ENCODE measurements around the gene B4GALT6. TPM values are rescaled to one million over a fixed set of nuclear protein-coding genes. Genes with fewer than 3 reads are reported as not detected.
A peak's percentile ranks its signal among the peaks of the same experiment; 100 is the strongest.

The B4GALT6 gene
- total and polyA plus RNA-seq, 10 of the 15 experiments (the other 5 are each of a cell fraction or from before 2014, with no cell fraction given), result 11.9 to 47.4 (median 18.0) TPM

- TF ChIP-seq, protein P1, sequence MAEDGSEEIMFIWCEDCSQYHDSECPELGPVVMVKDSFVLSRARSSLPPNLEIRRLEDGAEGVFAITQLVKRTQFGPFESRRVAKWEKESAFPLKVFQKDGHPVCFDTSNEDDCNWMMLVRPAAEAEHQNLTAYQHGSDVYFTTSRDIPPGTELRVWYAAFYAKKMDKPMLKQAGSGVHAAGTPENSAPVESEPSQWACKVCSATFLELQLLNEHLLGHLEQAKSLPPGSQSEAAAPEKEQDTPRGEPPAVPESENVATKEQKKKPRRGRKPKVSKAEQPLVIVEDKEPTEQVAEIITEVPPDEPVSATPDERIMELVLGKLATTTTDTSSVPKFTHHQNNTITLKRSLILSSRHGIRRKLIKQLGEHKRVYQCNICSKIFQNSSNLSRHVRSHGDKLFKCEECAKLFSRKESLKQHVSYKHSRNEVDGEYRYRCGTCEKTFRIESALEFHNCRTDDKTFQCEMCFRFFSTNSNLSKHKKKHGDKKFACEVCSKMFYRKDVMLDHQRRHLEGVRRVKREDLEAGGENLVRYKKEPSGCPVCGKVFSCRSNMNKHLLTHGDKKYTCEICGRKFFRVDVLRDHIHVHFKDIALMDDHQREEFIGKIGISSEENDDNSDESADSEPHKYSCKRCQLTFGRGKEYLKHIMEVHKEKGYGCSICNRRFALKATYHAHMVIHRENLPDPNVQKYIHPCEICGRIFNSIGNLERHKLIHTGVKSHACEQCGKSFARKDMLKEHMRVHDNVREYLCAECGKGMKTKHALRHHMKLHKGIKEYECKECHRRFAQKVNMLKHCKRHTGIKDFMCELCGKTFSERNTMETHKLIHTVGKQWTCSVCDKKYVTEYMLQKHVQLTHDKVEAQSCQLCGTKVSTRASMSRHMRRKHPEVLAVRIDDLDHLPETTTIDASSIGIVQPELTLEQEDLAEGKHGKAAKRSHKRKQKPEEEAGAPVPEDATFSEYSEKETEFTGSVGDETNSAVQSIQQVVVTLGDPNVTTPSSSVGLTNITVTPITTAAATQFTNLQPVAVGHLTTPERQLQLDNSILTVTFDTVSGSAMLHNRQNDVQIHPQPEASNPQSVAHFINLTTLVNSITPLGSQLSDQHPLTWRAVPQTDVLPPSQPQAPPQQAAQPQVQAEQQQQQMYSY (CRISPR knock-in tag; IDR thresholded peaks at IDR 0.05), result no peak
- TF ChIP-seq CREM (IDR thresholded peaks at IDR 0.05; ENCODE audit: low read depth) (peak; percentile 92), GATAD2B (conservative IDR thresholded peaks at IDR 0.05; ENCODE audit: low read depth) (peak; percentile 98), ATF7 (IDR thresholded peaks at IDR 0.05; ENCODE audit: low read depth) (peak; percentile 62), SIN3A (IDR thresholded peaks at IDR 0.05; ENCODE audit: low read depth, low read length) (no peak), JUND (IDR thresholded peaks at IDR 0.05; ENCODE audit: low read depth, low read length) (peak; percentile 72; the same call in 1 of the 2 replicates), NR2C1 (IDR thresholded peaks at IDR 0.05) (no peak), POLR2AphosphoS5 (IDR thresholded peaks at IDR 0.05; ENCODE audit: low read length) (no peak; the same call in 1 of the 2 replicates), SMC3 (IDR thresholded peaks at IDR 0.05; ENCODE audit: borderline replicate concordance, low read length) (peak; percentile 4; the same call in 1 of the 2 replicates), E4F1 (IDR thresholded peaks at IDR 0.05; ENCODE audit: borderline replicate concordance, partially characterized antibody) (no peak), SMARCA5 (IDR thresholded peaks at IDR 0.05) (0 out of 2 replicates have a peak, but pooled peaks have one; percentile 3), ZSCAN29 (IDR thresholded peaks at IDR 0.05) (no peak), TARDBP (IDR thresholded peaks at IDR 0.05; ENCODE audit: borderline replicate concordance) (no peak), TCF3 (IDR thresholded peaks at IDR 0.05; ENCODE audit: borderline replicate concordance, insufficient read depth, low read depth, low read length) (peak; percentile 69), IRF4 (IDR thresholded peaks at IDR 0.05; ENCODE audit: low read depth, low read length) (peak; percentile 94), YY1 (IDR thresholded peaks at IDR 0.05; ENCODE audit: low read depth, low read length) (peak; percentile 59), SREBF2 (IDR thresholded peaks at IDR 0.05; ENCODE audit: low read length) (no peak), MXI1 (IDR thresholded peaks at IDR 0.05; ENCODE audit: low read depth, low read length) (peak; percentile 66), FOXK2 (IDR thresholded peaks at IDR 0.05) (no peak), CREB1 (IDR thresholded peaks at IDR 0.05; ENCODE audit: low read depth) (peak; percentile 60; the same call in 1 of the 2 replicates)
- TF ChIP-seq, protein P2, sequence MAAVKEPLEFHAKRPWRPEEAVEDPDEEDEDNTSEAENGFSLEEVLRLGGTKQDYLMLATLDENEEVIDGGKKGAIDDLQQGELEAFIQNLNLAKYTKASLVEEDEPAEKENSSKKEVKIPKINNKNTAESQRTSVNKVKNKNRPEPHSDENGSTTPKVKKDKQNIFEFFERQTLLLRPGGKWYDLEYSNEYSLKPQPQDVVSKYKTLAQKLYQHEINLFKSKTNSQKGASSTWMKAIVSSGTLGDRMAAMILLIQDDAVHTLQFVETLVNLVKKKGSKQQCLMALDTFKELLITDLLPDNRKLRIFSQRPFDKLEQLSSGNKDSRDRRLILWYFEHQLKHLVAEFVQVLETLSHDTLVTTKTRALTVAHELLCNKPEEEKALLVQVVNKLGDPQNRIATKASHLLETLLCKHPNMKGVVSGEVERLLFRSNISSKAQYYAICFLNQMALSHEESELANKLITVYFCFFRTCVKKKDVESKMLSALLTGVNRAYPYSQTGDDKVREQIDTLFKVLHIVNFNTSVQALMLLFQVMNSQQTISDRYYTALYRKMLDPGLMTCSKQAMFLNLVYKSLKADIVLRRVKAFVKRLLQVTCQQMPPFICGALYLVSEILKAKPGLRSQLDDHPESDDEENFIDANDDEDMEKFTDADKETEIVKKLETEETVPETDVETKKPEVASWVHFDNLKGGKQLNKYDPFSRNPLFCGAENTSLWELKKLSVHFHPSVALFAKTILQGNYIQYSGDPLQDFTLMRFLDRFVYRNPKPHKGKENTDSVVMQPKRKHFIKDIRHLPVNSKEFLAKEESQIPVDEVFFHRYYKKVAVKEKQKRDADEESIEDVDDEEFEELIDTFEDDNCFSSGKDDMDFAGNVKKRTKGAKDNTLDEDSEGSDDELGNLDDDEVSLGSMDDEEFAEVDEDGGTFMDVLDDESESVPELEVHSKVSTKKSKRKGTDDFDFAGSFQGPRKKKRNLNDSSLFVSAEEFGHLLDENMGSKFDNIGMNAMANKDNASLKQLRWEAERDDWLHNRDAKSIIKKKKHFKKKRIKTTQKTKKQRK (IDR thresholded peaks at IDR 0.05; ENCODE audit: low read depth, low read length), result no peak
Measured at GRCh38 chr18:31657823-31658669, 26.3 kb downstream of the B4GALT6 start (continued).
